DOHH2 (cell line): ENCODE data around the gene SAMD14.

ENCODE experiments used
- H3F3A ChIP-seq: fragments of 200-600 bp; sonication (generic), shearing (Covaris generic); 2 replicates; pipeline ENCODE4 v1.6.0; 2016; ENCODE audit warnings: antibody characterized with exemption, mild to moderate bottlenecking; ENCODE audit not compliant: control insufficient read depth, insufficient read depth
- H3K27ac ChIP-seq: fragments of 200-600 bp; sonication (generic); 2 replicates; pipeline ENCODE4 v1.5.1; 2014; ENCODE audit warnings: low read depth, mild to moderate bottlenecking, low read length, moderate library complexity
- H3K27me3 ChIP-seq: fragments of 200-600 bp; sonication (generic); 2 replicates; pipeline ENCODE4 v1.6.1; 2014; ENCODE audit warnings: mild to moderate bottlenecking, low read length, mixed read lengths; ENCODE audit not compliant: control insufficient read depth
- H3K36me3 ChIP-seq: fragments of 200-600 bp; sonication (generic); 2 replicates; pipeline ENCODE4 v1.6.1; 2014; ENCODE audit warnings: mild to moderate bottlenecking, low read length, moderate library complexity, mixed read lengths; ENCODE audit not compliant: control insufficient read depth
- H3K4me1 ChIP-seq: fragments of 200-600 bp; sonication (generic); 2 replicates; pipeline ENCODE4 v1.6.1; 2014; ENCODE audit warnings: mild to moderate bottlenecking, low read length, mixed read lengths; ENCODE audit not compliant: control insufficient read depth
- H3K4me2 ChIP-seq: fragments of 200-600 bp; sonication (generic); 2 replicates; pipeline ENCODE4 v1.6.0; 2014; ENCODE audit warnings: mild to moderate bottlenecking, low read length, moderate library complexity
- H3K4me3 ChIP-seq: fragments of 200-600 bp; sonication (generic); 2 replicates; pipeline ENCODE4 v1.5.1; 2014; ENCODE audit warnings: mild to moderate bottlenecking, low read length, mixed read lengths
- H3K79me2 ChIP-seq: fragments of 200-600 bp; sonication (generic); 2 replicates; pipeline ENCODE4 v1.6.1; 2014; ENCODE audit warnings: mild to moderate bottlenecking, low read length, mixed read lengths; ENCODE audit not compliant: control insufficient read depth
- H3K9me2 ChIP-seq: fragments of 200-600 bp; sonication (generic); replicated peaks from 2 replicates; pipeline ENCODE4 v1.6.1; 2014; ENCODE audit warnings: mild to moderate bottlenecking, low read length, mixed read lengths; ENCODE audit not compliant: control insufficient read depth
- H3K9me3 ChIP-seq: fragments of 200-600 bp; sonication (generic); 2 replicates; pipeline ENCODE4 v1.6.1; 2014; ENCODE audit warnings: antibody characterized with exemption, low read length, mixed read lengths; ENCODE audit not compliant: control insufficient read depth, insufficient read depth
- H4K20me1 ChIP-seq: fragments of 200-600 bp; sonication (generic); 2 replicates; pipeline ENCODE4 v1.6.0; 2014; ENCODE audit warnings: low read depth, mild to moderate bottlenecking, antibody characterized with exemption, low read length, moderate library complexity; ENCODE audit not compliant: control insufficient read depth, insufficient read depth
- EZH2phosphoT487 ChIP-seq: fragments of 200-600 bp; sonication (generic); IDR thresholded peaks from 2 replicates; pipeline ENCODE4 v1.6.1; 2017; ENCODE audit warnings: borderline replicate concordance, mild to moderate bottlenecking, antibody characterized with exemption, low read length, moderate library complexity, mixed read lengths
- TF ChIP-seq, protein P1 (sequence below): fragments of 200-600 bp; sonication (generic); IDR thresholded peaks from one replicate; pipeline ENCODE4 v1.5.1; 2014; ENCODE audit warnings: antibody characterized with exemption, mild to moderate bottlenecking, low read depth, low read length; ENCODE audit not compliant: poor library complexity, severe bottlenecking

The SAMD14 gene

GRCh38 chr17:50074227-50074626 lies 55.7 kb downstream of the SAMD14 start:
- Histone ChIP-seq H3K27me3 (no peaks in the 10 kb centered on the region), H3K79me2 (no peaks in the 10 kb centered on the region), H4K20me1 (no peaks in the 10 kb centered on the region), H3F3A (no peaks in the 10 kb centered on the region), H3K4me2 (no peak overlapping the region), H3K9me2 (no peaks in the 10 kb centered on the region), H3K9me3 (no peaks in the 10 kb centered on the region), H3K36me3 (no peaks in the 10 kb centered on the region; the same call in 1 of the 2 replicates), H3K4me3 (no peak overlapping the region), H3K27ac (no peak overlapping the region), H3K4me1 (peaks cover 20% of the 10 kb centered on the region)
- TF ChIP-seq, protein P1, sequence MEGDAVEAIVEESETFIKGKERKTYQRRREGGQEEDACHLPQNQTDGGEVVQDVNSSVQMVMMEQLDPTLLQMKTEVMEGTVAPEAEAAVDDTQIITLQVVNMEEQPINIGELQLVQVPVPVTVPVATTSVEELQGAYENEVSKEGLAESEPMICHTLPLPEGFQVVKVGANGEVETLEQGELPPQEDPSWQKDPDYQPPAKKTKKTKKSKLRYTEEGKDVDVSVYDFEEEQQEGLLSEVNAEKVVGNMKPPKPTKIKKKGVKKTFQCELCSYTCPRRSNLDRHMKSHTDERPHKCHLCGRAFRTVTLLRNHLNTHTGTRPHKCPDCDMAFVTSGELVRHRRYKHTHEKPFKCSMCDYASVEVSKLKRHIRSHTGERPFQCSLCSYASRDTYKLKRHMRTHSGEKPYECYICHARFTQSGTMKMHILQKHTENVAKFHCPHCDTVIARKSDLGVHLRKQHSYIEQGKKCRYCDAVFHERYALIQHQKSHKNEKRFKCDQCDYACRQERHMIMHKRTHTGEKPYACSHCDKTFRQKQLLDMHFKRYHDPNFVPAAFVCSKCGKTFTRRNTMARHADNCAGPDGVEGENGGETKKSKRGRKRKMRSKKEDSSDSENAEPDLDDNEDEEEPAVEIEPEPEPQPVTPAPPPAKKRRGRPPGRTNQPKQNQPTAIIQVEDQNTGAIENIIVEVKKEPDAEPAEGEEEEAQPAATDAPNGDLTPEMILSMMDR, result no peak
- no peak for TF ChIP-seq EZH2phosphoT487

- Histone ChIP-seq H3K4me2 (no peak overlapping the region), H3K27me3 (no peaks in the 10 kb centered on the region), H3K79me2 (no peaks in the 10 kb centered on the region), H4K20me1 (no peaks in the 10 kb centered on the region), H3K27ac (no peak overlapping the region), H3K4me3 (no peak overlapping the region), H3K9me3 (no peaks in the 10 kb centered on the region), H3K4me1 (peaks cover 19% of the 10 kb centered on the region), H3F3A (no peaks in the 10 kb centered on the region), H3K36me3 (no peaks in the 10 kb centered on the region), H3K9me2 (no peaks in the 10 kb centered on the region)
- no peak for TF ChIP-seq EZH2phosphoT487
- TF ChIP-seq, protein P1, result no peak
Measured at GRCh38 chr17:50072925-50073324, 57.0 kb downstream of the SAMD14 start.

DNA sequence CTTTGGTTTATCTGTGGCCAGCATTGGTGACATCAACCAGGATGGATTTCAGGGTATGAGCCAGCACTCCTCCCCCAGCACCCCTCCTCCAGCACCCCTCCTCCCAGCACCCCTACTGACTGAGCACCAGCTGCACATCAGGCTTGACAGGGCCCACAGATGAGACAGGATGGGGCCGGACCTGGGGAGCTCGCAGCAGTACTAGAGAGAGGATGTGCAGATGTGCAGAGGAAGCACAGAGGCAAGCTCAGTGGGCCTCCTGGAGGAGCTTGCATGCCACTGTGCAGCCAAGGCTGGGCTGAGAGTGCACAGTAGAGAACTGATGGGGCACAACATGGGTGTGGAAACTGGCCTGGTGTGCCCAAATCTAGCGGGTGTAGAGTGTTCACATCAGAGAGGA lies 57.8 kb downstream of the SAMD14 start:
- Histone ChIP-seq H3K27ac (no peak overlapping the region), H3K27me3 (no peaks in the 10 kb centered on the region), H3K4me3 (no peak overlapping the region), H3K4me1 (peaks cover 19% of the 10 kb centered on the region), H4K20me1 (no peaks in the 10 kb centered on the region), H3K36me3 (no peaks in the 10 kb centered on the region), H3K79me2 (no peaks in the 10 kb centered on the region), H3F3A (no peaks in the 10 kb centered on the region), H3K9me2 (no peaks in the 10 kb centered on the region), H3K9me3 (no peaks in the 10 kb centered on the region), H3K4me2 (peak overlapping the region; percentile 36)
- TF ChIP-seq EZH2phosphoT487, result no peak
- TF ChIP-seq, protein P1, result peak; percentile 12
